Stomach (tissue), 9 donors: Measurements from ENCODE around the gene REC8. TPM values are rescaled to one million over a fixed set of nuclear protein-coding genes. Genes with fewer than 3 reads are reported as not detected.

ENCODE experiments used
- DNase-seq, 2 donors: peaks; one replicate each; pipeline versions ENCODE4 v3.0.0 to v3.0.0-alpha.2; 2013 to 2019
- H3K27ac ChIP-seq, 5 donors: fragments of 200-600 bp in 4 of 5; sonication (generic) in 4 of 5; one replicate each; pipeline ENCODE4 v1.5.1; 2013 to 2019; ENCODE audit warnings: mild to moderate bottlenecking in 1 of 5, moderate library complexity in 1 of 5
- H3K27me3 ChIP-seq, 3 donors: fragments of 200-600 bp; sonication (generic); one replicate each; pipeline ENCODE4 v1.5.1; 2017 to 2019; ENCODE audit warnings: mixed run types in 1 of 3
- H3K36me3 ChIP-seq, 4 donors: fragments of 200-600 bp; sonication (generic); 1 replicate in 3 of 4; 2 replicates in 1 of 4; pipeline ENCODE4 v1.5.1; 2016 to 2019
- H3K4me1 ChIP-seq, 4 donors: fragments of 200-600 bp; sonication (generic); one replicate each; pipeline ENCODE4 v1.5.1; 2016 to 2019
- H3K4me3 ChIP-seq, 4 donors: fragments of 200-600 bp; sonication (generic) in 3 of 4; one replicate each; pipeline ENCODE4 v1.5.1; 2016 to 2019; ENCODE audit warnings: mild to moderate bottlenecking in 1 of 4
- H3K9me3 ChIP-seq, 4 donors: fragments of 200-600 bp; sonication (generic); one replicate each; pipeline ENCODE4 v1.5.1; 2016 to 2019
- CTCF ChIP-seq, 7 experiments: fragments of 450-650 bp in 4 of 7; fragments of 200-600 bp in 3 of 7; sonication (generic) in 3 of 7; IDR thresholded peaks; one replicate each; pipeline ENCODE4 v1.5.1; 2016 to 2019; ENCODE audit warnings: antibody characterized with exemption in 7 of 7, control low read depth in 2 of 7, mild to moderate bottlenecking in 1 of 7
- EP300 ChIP-seq: sonication (generic); formaldehyde crosslinking; IDR thresholded peaks from one replicate; pipeline ENCODE4 v1.6.1; 2017; ENCODE audit warnings: antibody characterized with exemption
- POLR2A ChIP-seq, 4 donors: fragments of 450-650 bp; IDR thresholded peaks; one replicate each; pipeline ENCODE4 v1.6.1; 2016; ENCODE audit warnings: antibody characterized with exemption in 4 of 4, control low read depth in 2 of 4, mild to moderate bottlenecking in 1 of 4, moderate library complexity in 1 of 4
- POLR2AphosphoS5 ChIP-seq, 3 donors: sonication (generic); formaldehyde crosslinking; IDR thresholded peaks; one replicate each; pipeline ENCODE4 v1.6.1; 2016; ENCODE audit warnings: antibody characterized with exemption in 3 of 3
- WGBS, 5 donors: extraction: QIAGEN DNeasy Blood & Tissue Kit in 3 of 5; methylation state at CpG; one replicate each; pipeline versions ENCODE4 v1.1.5 to v1.1.7; 2013 to 2018; 5-methylcytosine and 5-hydroxymethylcytosine counted together
- intact Hi-C: fragments of 100-400 bp; cut with DNase I; formaldehyde crosslinking; loops from one replicate; pipeline ENCODE4 v1.15.1; 2023; ENCODE audit warnings: low total_unique reads
- polyA plus RNA-seq, 3 donors: library from polyadenylated mRNA; stranded (reverse); fragments of 200-250 nt; gene quantifications; one replicate each; pipeline ENCODE4 v1.2.3, GENCODE V29; 2013
- total RNA-seq, 5 donors: library from RNA; depleted of rRNA; stranded (reverse); fragments of >200 nt; gene quantifications; one replicate each; pipeline versions ENCODE4 v1.1.0 to v1.2.3, GENCODE V29; 2014 to 2016
- donor health status: healthy with polysubstance abuse.
- donor health status: Bipolar disorder and iron deficiency.
- donor health status: healthy.

REC8 gene
- total and polyA plus RNA-seq, 8 donors = 14.5 to 122 (median 42.1) TPM

- TF ChIP-seq CTCF (IDR thresholded peaks at IDR 0.05) = no peak
- WGBS, 5 donors = 15 to 46% (median 32%) methylated on average over 8 of the region's 8 CpGs
- Histone ChIP-seq H3K9me3 (no peaks in the 10 kb centered on the region), H3K4me1 (peaks cover 24 to 69% (median 49%) of the 10 kb centered on the region in 4 donors), H3K27me3 (no peaks in the 10 kb centered on the region), H3K36me3 (peaks cover 0 to 42% (median 37%) of the 10 kb centered on the region in 4 donors), H3K27ac (peak overlapping the region; percentile 93 to 99 (median 98)), H3K4me3 (peak overlapping the region; percentile 84 to 99 (median 88))
- no peak for DNase-seq
- intact Hi-C loops = no loop called here
Measured at GRCh38 chr14:24194873-24195185, 22.9 kb downstream of the REC8 start.

DNA sequence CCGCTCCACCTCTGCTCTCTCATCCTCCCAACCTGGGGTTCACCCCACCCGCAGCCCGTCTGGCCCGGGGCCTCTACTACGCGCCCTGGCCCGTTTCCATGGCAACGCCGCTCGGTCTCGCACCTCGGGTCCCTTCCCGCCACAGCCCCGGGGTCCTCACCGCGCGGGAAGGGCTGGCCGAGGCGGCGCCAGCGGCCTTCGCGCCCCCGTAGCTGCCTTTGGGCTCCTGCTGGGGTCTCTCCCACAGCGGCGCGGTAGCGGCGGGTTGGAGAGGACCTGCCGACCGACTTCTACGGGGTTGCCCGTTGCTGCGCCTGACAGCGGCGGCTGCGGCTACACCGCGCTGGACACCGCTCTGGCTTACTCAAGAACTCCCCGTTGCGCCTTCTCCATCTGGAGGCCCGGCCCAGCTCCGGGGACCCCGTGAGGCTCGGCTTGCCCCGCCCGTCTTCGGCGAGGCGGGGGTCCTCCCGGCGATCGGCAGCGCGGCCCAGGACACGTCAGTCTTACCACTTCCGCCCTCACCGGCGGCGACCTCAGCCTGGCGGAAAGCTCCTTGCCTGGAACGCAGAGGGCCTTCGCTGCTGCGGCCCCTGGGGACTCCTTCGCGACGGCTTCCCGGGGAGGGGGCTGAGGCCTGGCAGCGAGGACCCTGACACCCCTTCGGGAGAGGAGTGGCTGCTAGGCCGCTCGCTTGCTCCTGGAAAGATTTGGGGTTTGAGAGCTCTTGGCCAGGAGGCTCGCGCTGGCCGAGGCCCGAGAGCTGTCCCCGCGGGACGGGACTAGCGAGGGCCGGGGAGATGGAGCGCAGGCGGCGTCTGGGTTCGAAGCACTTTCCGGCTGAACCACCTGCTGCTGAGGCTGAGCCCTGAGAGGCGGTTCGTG is 23.5 kb downstream of the REC8 start, which contains the start of gene TM9SF1:
Gene TM9SF1 (minus strand): TSS at position 256 of the 885 bp plus-strand sequence. CDS start 422 bp downstream, outside the sequence.
- Histone ChIP-seq H3K36me3 (peaks cover 0 to 41% (median 36%) of the 10 kb centered on the region in 4 donors), H3K9me3 (no peaks in the 10 kb centered on the region), H3K27ac (peak within 1 kb of the TSS; percentile 93 to 99 (median 98)), H3K4me1 (peaks cover 24 to 68% (median 49%) of the 10 kb centered on the region in 4 donors), H3K4me3 (peak within 1 kb of the TSS; percentile 84 to 99 (median 88)), H3K27me3 (no peaks in the 10 kb centered on the region)
- TF ChIP-seq EP300 (no peak), POLR2AphosphoS5 (IDR thresholded peaks at IDR 0.05) (peak; percentile 82 to 96 (median 95)), CTCF (IDR thresholded peaks at IDR 0.05) (no peak), POLR2A (IDR thresholded peaks at IDR 0.05) (peak in 2 of 4 donors; percentile 25 to 66)
- DNase-seq = peak; percentile 89 to 97
- intact Hi-C loops = no loop called here
- WGBS, 5 donors = 0 to 1% (median 1%) methylated on average over 43 to 89 of the region's 89 CpGs

GRCh38 chr14:24196071-24197055 is 24.5 kb downstream of the REC8 start:
- Histone ChIP-seq H3K27me3 (no peaks in the 10 kb centered on the region), H3K27ac (peak overlapping the region; percentile 93 to 99 (median 98)), H3K4me1 (peaks cover 24 to 65% (median 49%) of the 10 kb centered on the region in 4 donors), H3K4me3 (peak overlapping the region; percentile 84 to 99 (median 88)), H3K36me3 (peaks cover 2 to 41% (median 33%) of the 10 kb centered on the region in 4 donors), H3K9me3 (no peaks in the 10 kb centered on the region)
- intact Hi-C loops = no loop called here
- WGBS, 5 donors = 30 to 33% (median 31%) methylated on average over 33 of the region's 33 CpGs
- TF ChIP-seq POLR2AphosphoS5 (IDR thresholded peaks at IDR 0.05) = no peak
- no peak for TF ChIP-seq EP300
- no peak for TF ChIP-seq CTCF (IDR thresholded peaks at IDR 0.05)
- peak in 1 of 2 donors; percentile 59 for DNase-seq

DNA sequence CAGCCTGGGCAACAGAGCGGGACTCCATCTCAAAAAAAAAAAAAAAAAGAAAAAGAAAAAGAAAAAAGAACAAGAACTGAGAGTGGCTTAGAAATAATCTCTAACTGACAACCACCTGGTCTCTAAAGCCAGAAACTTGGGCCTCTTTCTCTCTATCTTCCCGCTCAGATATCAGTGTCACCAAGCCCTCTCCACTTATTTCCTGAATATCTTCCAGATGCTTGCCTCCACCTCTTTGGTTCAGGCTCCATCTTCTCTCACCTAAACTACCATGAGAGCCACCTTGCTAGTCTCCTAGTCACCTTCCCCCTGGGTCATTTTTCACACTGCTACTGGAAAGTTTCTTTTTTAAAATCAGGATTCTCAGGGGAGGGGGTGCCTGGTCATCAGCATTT is 25.2 kb downstream of the REC8 start:
- Histone ChIP-seq H3K27me3 (no peaks in the 10 kb centered on the region), H3K4me1 (peaks cover 24 to 59% (median 48%) of the 10 kb centered on the region in 4 donors), H3K27ac (peak overlapping the region in 2 of 5 donors; percentile 98 to 99), H3K36me3 (peaks cover 5 to 41% (median 31%) of the 10 kb centered on the region in 4 donors), H3K9me3 (no peaks in the 10 kb centered on the region), H3K4me3 (peak overlapping the region in 2 of 4 donors; percentile 16 to 87)
- DNase-seq = no peak
- WGBS, 5 donors = 80 to 87% (median 86%) methylated on average over 2 of the region's 2 CpGs
- TF ChIP-seq POLR2AphosphoS5 (IDR thresholded peaks at IDR 0.05) (no peak), EP300 (no peak), POLR2A (IDR thresholded peaks at IDR 0.05) (no peak), CTCF (IDR thresholded peaks at IDR 0.05) (no peak)
- intact Hi-C loops = no loop called here
